Hepatocyte (in vitro differentiated cells): Measurements from ENCODE around the gene BBS4.
"Not testable (repeated sequence)": the region's sequence is repeated elsewhere in the genome, so short reads cannot be mapped to it uniquely, and the experiment has no call there.

Experiments used
- EZH2 ChIP-seq: fragments of 200-600 bp; sonication (generic); IDR thresholded peaks from 2 replicates; pipeline ENCODE4 v1.6.1; 2016; ENCODE audit warnings: antibody characterized with exemption, mild to moderate bottlenecking, borderline replicate concordance
- EZH2phosphoT487 ChIP-seq: fragments of 200-600 bp; sonication (generic); IDR thresholded peaks from one replicate; pipeline ENCODE4 v1.6.1; 2018; ENCODE audit warnings: antibody characterized with exemption, mild to moderate bottlenecking, low read depth, moderate library complexity; ENCODE audit not compliant: unreplicated experiment, severe bottlenecking

- not testable (repeated sequence) for TF ChIP-seq EZH2phosphoT487, EZH2
Observed at GRCh38 chr15:72642271-72642670, 43.7 kb upstream of the BBS4 start.
